Right atrium auricular region (tissue), 2 donors: ENCODE results near the gene CENATAC. TPM values are rescaled to one million over a fixed set of nuclear protein-coding genes. Genes with fewer than 3 reads are reported as not detected.

Experiments used
- DNase-seq: peaks from one replicate; pipeline ENCODE4 v3.0.0-alpha.2; 2019; ENCODE audit warnings: low spot score
- H3K27ac ChIP-seq, 2 donors: fragments of 200-600 bp; sonication (generic); 1 replicate in 1 of 2; 2 replicates in 1 of 2; pipeline ENCODE4 v1.5.1; 2016 to 2019
- H3K27me3 ChIP-seq, 2 donors: fragments of 200-600 bp; sonication (generic); one replicate each; pipeline versions ENCODE4 v1.5.1 to v1.6.0; 2017 to 2019
- H3K36me3 ChIP-seq: fragments of 200-600 bp; sonication (generic); one replicate; pipeline ENCODE4 v1.5.1; 2016
- H3K4me1 ChIP-seq, 2 donors: fragments of 200-600 bp; sonication (generic); one replicate each; pipeline versions ENCODE4 v1.5.1 to v1.6.0; 2017 to 2019
- H3K4me3 ChIP-seq, 2 donors: fragments of 200-600 bp; sonication (generic); 1 replicate in 1 of 2; 2 replicates in 1 of 2; pipeline ENCODE4 v1.5.1; 2017 to 2019; ENCODE audit warnings: mild to moderate bottlenecking in 1 of 2, moderate library complexity in 1 of 2
- H3K9me3 ChIP-seq, 2 donors: fragments of 200-600 bp; sonication (generic); one replicate each; pipeline ENCODE4 v1.5.1; 2019
- CTCF ChIP-seq, 2 donors: fragments of 200-600 bp; sonication (generic); IDR thresholded peaks; one replicate each; pipeline ENCODE4 v1.5.1; 2019; ENCODE audit warnings: antibody characterized with exemption in 2 of 2
- total RNA-seq, 2 donors: library from RNA; depleted of rRNA; stranded (reverse); fragments of >200 nt; gene quantifications; one replicate each; pipeline ENCODE4 v1.1.0, GENCODE V29; 2016

The CENATAC gene
- total RNA-seq, 2 donors from 2014 or later: 8.7 to 11.9 TPM

GRCh38 chr11:119000906-119001305 lies 3.0 kb downstream of the CENATAC start:
- Histone ChIP-seq H3K9me3 (no peaks in the 10 kb centered on the region), H3K27me3 (no peaks in the 10 kb centered on the region), H3K36me3 (peaks cover 19% of the 10 kb centered on the region), H3K4me1 (peaks cover 0 to 24% of the 10 kb centered on the region in 2 donors), H3K27ac (no peak overlapping the region), H3K4me3 (no peak overlapping the region)
- no peak for DNase-seq
- no peak for TF ChIP-seq CTCF (IDR thresholded peaks at IDR 0.05)

GRCh38 chr11:119006656-119007055 lies 8.7 kb downstream of the CENATAC start:
- no peak for TF ChIP-seq CTCF (IDR thresholded peaks at IDR 0.05)
- peaks cover 61% of the 10 kb centered on the region for H3K36me3 ChIP-seq

GRCh38 chr11:119011476-119012053 lies 13.6 kb downstream of the CENATAC start:
- DNase-seq: no peak
- no peak overlapping the region for H3K4me3 ChIP-seq
- no peaks in the 10 kb centered on the region for H3K9me3 ChIP-seq
- H3K27me3 ChIP-seq: no peaks in the 10 kb centered on the region
- peaks cover 90% of the 10 kb centered on the region for H3K36me3 ChIP-seq
- H3K27ac ChIP-seq: no peak overlapping the region
- peaks cover 0 to 12% of the 10 kb centered on the region in 2 donors for H3K4me1 ChIP-seq
- no peak for TF ChIP-seq CTCF (IDR thresholded peaks at IDR 0.05)

More at GRCh38 chr11:119006656-119007055, 8.7 kb downstream of the CENATAC start:
- Histone ChIP-seq H3K4me1 (no peaks in the 10 kb centered on the region), H3K27me3 (no peaks in the 10 kb centered on the region), H3K4me3 (no peak overlapping the region), H3K27ac (peak overlapping the region in 1 of 2 donors; percentile 16), H3K9me3 (no peaks in the 10 kb centered on the region)
- no peak for DNase-seq

- Histone ChIP-seq H3K27ac (no peak overlapping the region), H3K36me3 (peaks cover 87% of the 10 kb centered on the region), H3K27me3 (no peaks in the 10 kb centered on the region), H3K4me3 (no peak overlapping the region), H3K4me1 (peaks cover 0 to 21% of the 10 kb centered on the region in 2 donors), H3K9me3 (no peaks in the 10 kb centered on the region)
- no peak for DNase-seq
- TF ChIP-seq CTCF (IDR thresholded peaks at IDR 0.05): no peak
Observed at GRCh38 chr11:119012629-119013170, 14.8 kb downstream of the CENATAC start.

- no peak for DNase-seq
- no peak for TF ChIP-seq CTCF (IDR thresholded peaks at IDR 0.05)
- Histone ChIP-seq H3K4me1 (peaks cover 0 to 23% of the 10 kb centered on the region in 2 donors), H3K4me3 (no peak overlapping the region), H3K27ac (no peak overlapping the region), H3K27me3 (no peaks in the 10 kb centered on the region), H3K9me3 (no peaks in the 10 kb centered on the region), H3K36me3 (peaks cover 74% of the 10 kb centered on the region)
Observed at GRCh38 chr11:119014209-119014924, 16.4 kb downstream of the CENATAC start.
